Ishikawa (cell line): Measurements from ENCODE around the gene FOXP4.

Experiments
- CEBPB ChIP-seq: IDR thresholded peaks from 2 replicates; pipeline ENCODE4 v1.6.1; 2012
- CREB1 ChIP-seq: IDR thresholded peaks from 2 replicates; pipeline ENCODE4 v1.6.1; 2012; ENCODE audit warnings: low read depth
- EGR1 ChIP-seq: IDR thresholded peaks from 2 replicates; pipeline ENCODE4 v1.6.1; 2012
- EP300 ChIP-seq: IDR thresholded peaks from 2 replicates; pipeline ENCODE4 v1.6.1; 2012; ENCODE audit warnings: borderline replicate concordance
- FOXM1 ChIP-seq: IDR thresholded peaks from 2 replicates; pipeline ENCODE4 v1.6.1; 2012; ENCODE audit warnings: low read depth, borderline replicate concordance
- MAX ChIP-seq: IDR thresholded peaks from 2 replicates; pipeline ENCODE4 v1.6.1; 2012
- NFIC ChIP-seq: IDR thresholded peaks from 2 replicates; pipeline ENCODE4 v1.6.1; 2012
- RAD21 ChIP-seq: IDR thresholded peaks from 2 replicates; pipeline ENCODE4 v1.6.1; 2012; ENCODE audit warnings: low read depth
- TAF1 ChIP-seq: IDR thresholded peaks from 2 replicates; pipeline ENCODE4 v1.6.1; 2012; ENCODE audit warnings: low read depth, mild to moderate bottlenecking
- TCF12 ChIP-seq: IDR thresholded peaks from 2 replicates; pipeline ENCODE4 v1.6.1; 2012; ENCODE audit warnings: low read depth
- TEAD4 ChIP-seq: IDR thresholded peaks from 2 replicates; pipeline ENCODE4 v1.6.1; 2012
- YY1 ChIP-seq: IDR thresholded peaks from 2 replicates; pipeline ENCODE4 v1.6.1; 2012; ENCODE audit warnings: low read depth
- ZBTB7A ChIP-seq: IDR thresholded peaks from 2 replicates; pipeline ENCODE4 v1.6.1; 2012; ENCODE audit warnings: low read depth
- TF ChIP-seq, protein P1 (sequence below): IDR thresholded peaks from 2 replicates; pipeline ENCODE4 v1.6.1; 2012; ENCODE audit warnings: low read depth, mild to moderate bottlenecking
- TF ChIP-seq, protein P2 (sequence below): IDR thresholded peaks from 2 replicates; pipeline ENCODE4 v1.6.1; 2012

The FOXP4 gene

DNA sequence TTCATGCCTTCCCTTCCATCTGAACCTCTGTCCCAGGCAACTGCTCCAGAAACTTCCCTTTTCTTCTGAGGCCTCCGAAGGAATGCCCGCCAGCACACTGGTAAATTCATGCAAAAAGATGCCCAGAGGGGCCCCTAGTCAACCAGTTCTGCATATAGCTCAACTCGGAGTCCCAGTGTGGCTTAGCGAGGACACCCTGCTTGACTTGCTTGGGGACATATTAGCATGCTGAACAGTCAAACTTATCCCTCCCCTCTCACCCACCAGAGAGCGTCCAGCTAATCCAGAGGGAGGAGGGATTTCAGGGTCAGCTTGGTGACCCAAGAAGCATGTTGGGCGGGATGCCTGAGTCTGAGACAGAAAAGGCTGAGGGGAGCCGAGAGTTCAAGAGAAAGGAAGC is 69.1 kb downstream of the FOXP4 start:
- TF ChIP-seq NFIC = no peak
- TF ChIP-seq ZBTB7A = no peak
- TF ChIP-seq, protein P1, sequence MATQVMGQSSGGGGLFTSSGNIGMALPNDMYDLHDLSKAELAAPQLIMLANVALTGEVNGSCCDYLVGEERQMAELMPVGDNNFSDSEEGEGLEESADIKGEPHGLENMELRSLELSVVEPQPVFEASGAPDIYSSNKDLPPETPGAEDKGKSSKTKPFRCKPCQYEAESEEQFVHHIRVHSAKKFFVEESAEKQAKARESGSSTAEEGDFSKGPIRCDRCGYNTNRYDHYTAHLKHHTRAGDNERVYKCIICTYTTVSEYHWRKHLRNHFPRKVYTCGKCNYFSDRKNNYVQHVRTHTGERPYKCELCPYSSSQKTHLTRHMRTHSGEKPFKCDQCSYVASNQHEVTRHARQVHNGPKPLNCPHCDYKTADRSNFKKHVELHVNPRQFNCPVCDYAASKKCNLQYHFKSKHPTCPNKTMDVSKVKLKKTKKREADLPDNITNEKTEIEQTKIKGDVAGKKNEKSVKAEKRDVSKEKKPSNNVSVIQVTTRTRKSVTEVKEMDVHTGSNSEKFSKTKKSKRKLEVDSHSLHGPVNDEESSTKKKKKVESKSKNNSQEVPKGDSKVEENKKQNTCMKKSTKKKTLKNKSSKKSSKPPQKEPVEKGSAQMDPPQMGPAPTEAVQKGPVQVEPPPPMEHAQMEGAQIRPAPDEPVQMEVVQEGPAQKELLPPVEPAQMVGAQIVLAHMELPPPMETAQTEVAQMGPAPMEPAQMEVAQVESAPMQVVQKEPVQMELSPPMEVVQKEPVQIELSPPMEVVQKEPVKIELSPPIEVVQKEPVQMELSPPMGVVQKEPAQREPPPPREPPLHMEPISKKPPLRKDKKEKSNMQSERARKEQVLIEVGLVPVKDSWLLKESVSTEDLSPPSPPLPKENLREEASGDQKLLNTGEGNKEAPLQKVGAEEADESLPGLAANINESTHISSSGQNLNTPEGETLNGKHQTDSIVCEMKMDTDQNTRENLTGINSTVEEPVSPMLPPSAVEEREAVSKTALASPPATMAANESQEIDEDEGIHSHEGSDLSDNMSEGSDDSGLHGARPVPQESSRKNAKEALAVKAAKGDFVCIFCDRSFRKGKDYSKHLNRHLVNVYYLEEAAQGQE = no peak
- no peak for TF ChIP-seq TAF1
- no peak for TF ChIP-seq TEAD4
- no peak for TF ChIP-seq YY1
- no peak for TF ChIP-seq CEBPB
- TF ChIP-seq RAD21 = no peak
- TF ChIP-seq EGR1 = no peak
- TF ChIP-seq MAX = no peak
- TF ChIP-seq CREB1 = no peak
- TF ChIP-seq FOXM1 = no peak
- TF ChIP-seq, protein P2, sequence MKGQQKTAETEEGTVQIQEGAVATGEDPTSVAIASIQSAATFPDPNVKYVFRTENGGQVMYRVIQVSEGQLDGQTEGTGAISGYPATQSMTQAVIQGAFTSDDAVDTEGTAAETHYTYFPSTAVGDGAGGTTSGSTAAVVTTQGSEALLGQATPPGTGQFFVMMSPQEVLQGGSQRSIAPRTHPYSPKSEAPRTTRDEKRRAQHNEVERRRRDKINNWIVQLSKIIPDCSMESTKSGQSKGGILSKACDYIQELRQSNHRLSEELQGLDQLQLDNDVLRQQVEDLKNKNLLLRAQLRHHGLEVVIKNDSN = no peak
- TF ChIP-seq TCF12 = no peak
- TF ChIP-seq EP300 = no peak

GRCh38 chr6:41618598-41618997 is 72.4 kb downstream of the FOXP4 start:
- TF ChIP-seq MAX (no peak), TEAD4 (no peak), TCF12 (no peak), EGR1 (no peak)

- TF ChIP-seq ZBTB7A = no peak
- TF ChIP-seq, protein P1 = no peak
- no peak for TF ChIP-seq TEAD4
- no peak for TF ChIP-seq TAF1
Observed at GRCh38 chr6:41621367-41621766, 75.2 kb downstream of the FOXP4 start.

- no peak for TF ChIP-seq TCF12
- no peak for TF ChIP-seq TEAD4
- no peak for TF ChIP-seq FOXM1
- TF ChIP-seq MAX = no peak
- no peak for TF ChIP-seq ZBTB7A
- no peak for TF ChIP-seq TAF1
- TF ChIP-seq EGR1 = no peak
Observed at GRCh38 chr6:41621802-41622201, 75.6 kb downstream of the FOXP4 start.

DNA sequence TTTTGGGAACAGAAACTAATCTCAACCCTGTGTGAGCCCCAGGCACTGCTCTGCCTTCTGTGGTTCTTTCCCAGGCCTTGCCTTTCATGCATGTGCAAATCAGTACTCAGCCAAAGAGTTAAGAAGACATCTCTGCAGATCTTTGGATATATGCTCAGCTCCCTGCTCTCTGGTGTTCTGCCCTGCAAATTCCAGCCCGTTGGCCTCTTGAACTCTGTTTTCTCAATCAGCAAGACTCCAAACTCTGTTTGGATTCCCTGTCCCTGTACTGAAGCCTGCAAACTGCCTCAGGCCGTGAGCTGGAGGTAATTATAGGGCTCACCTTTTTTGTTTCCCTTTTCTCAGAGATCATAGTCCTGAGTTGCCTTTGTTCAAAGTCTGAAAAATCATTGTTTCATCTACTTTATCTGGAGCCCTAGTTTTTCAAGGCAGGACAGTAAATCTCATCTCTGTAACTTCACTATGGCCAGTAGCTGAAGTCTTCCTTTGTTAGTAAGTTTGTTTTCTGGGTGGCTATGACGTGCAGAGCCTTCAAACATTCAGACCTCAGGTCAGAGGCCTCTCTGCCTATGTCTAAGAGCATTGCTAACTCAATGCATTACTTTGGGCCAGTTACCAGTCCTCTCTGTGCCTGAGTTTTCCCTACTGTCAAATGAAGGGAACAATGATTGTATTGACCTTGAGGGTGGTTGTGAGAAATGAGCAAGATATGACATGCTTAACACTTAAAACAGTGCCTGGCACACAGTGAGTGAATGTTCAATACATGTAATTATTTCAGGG is 76.2 kb downstream of the FOXP4 start:
- TF ChIP-seq TCF12 (no peak), TAF1 (no peak), ZBTB7A (no peak), MAX (no peak), TEAD4 (no peak), CREB1 (no peak), EP300 (no peak), RAD21 (no peak)
- TF ChIP-seq, protein P2 = no peak
- TF ChIP-seq, protein P1 = no peak
